ENCODE results near the gene PI16. TPM values are rescaled to one million over a fixed set of nuclear protein-coding genes. Genes with fewer than 3 reads are reported as not detected.

Gene PI16
- total RNA-seq, 1 experiment from 2014 or later = 0.83 TPM

DNA sequence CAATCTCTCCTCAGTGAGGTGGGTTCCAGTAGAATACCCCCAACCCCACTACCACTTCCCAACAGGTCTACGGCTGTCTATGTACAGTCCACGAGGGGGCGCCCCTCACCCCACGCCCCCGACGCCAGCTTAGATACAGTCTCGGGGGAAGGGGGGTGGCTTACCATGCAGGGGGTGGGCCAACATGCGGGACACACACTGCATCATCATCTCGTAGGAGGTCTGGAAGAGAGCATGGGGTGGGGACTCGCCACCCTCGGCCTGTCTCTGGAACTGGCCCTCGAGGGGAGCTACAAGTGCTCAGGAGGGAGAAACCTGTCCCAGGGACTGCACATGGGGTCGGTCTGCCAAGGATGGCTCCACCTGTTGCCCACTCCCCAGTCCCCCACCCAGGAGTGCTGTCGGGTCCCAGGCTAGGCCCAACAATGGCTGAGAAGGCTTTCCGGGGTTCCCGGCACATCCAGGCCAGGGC is 23.0 kb downstream of the PI16 start:
- CTCF ChIA-PET = interaction anchor here (0.6 kb wide), 1 partner anchor 103 kb away, joined by 3 read pairs; the partner anchor contains the start of gene PPIL1
- no peak overlapping the region for H3K4me3 ChIP-seq
- no peaks in the 10 kb centered on the region for H3K9me3 ChIP-seq (ENCODE audit: insufficient read depth, low read depth)
- DNase-seq = no peak
- intact Hi-C loops (cut with micrococcal nuclease; ENCODE audit: unreplicated experiment) = no loop called here
- H3K9me2 ChIP-seq (ENCODE audit: insufficient read depth) = no peaks in the 10 kb centered on the region
- H3K27me3 ChIP-seq (ENCODE audit: insufficient read depth, low read depth) = no peaks in the 10 kb centered on the region
- 0 out of 2 replicates have a peak, but pooled peaks cover 5% of the 10 kb centered on the region for H3F3A ChIP-seq (ENCODE audit: insufficient read depth, low read depth)
- H3K4me2 ChIP-seq = no peak overlapping the region
- 0 out of 2 replicates have a peak, but pooled peaks cover 4% of the 10 kb centered on the region for H3K4me1 ChIP-seq (replicated peaks; ENCODE audit: insufficient read depth)
- no peak for TF ChIP-seq EZH2 (IDR thresholded peaks at IDR 0.05; ENCODE audit: low read depth)
- TF ChIP-seq, protein P1, sequence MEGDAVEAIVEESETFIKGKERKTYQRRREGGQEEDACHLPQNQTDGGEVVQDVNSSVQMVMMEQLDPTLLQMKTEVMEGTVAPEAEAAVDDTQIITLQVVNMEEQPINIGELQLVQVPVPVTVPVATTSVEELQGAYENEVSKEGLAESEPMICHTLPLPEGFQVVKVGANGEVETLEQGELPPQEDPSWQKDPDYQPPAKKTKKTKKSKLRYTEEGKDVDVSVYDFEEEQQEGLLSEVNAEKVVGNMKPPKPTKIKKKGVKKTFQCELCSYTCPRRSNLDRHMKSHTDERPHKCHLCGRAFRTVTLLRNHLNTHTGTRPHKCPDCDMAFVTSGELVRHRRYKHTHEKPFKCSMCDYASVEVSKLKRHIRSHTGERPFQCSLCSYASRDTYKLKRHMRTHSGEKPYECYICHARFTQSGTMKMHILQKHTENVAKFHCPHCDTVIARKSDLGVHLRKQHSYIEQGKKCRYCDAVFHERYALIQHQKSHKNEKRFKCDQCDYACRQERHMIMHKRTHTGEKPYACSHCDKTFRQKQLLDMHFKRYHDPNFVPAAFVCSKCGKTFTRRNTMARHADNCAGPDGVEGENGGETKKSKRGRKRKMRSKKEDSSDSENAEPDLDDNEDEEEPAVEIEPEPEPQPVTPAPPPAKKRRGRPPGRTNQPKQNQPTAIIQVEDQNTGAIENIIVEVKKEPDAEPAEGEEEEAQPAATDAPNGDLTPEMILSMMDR (conservative IDR thresholded peaks at IDR 0.05) = no peak
- H4K20me1 ChIP-seq (ENCODE audit: insufficient read depth) = peaks cover 46% of the 10 kb centered on the region
- POLR2A ChIA-PET (ENCODE audit: unreplicated experiment) = no interaction called here
- peaks cover 47% of the 10 kb centered on the region for H3K36me3 ChIP-seq (ENCODE audit: low read depth)
- no TSS peak for BruUV-seq (replicated peaks)
- H3K27ac ChIP-seq = no peak overlapping the region
- H2AFZ ChIP-seq = no peak overlapping the region
- H3K79me2 ChIP-seq (ENCODE audit: low read depth) = peaks cover 43% of the 10 kb centered on the region

DNA sequence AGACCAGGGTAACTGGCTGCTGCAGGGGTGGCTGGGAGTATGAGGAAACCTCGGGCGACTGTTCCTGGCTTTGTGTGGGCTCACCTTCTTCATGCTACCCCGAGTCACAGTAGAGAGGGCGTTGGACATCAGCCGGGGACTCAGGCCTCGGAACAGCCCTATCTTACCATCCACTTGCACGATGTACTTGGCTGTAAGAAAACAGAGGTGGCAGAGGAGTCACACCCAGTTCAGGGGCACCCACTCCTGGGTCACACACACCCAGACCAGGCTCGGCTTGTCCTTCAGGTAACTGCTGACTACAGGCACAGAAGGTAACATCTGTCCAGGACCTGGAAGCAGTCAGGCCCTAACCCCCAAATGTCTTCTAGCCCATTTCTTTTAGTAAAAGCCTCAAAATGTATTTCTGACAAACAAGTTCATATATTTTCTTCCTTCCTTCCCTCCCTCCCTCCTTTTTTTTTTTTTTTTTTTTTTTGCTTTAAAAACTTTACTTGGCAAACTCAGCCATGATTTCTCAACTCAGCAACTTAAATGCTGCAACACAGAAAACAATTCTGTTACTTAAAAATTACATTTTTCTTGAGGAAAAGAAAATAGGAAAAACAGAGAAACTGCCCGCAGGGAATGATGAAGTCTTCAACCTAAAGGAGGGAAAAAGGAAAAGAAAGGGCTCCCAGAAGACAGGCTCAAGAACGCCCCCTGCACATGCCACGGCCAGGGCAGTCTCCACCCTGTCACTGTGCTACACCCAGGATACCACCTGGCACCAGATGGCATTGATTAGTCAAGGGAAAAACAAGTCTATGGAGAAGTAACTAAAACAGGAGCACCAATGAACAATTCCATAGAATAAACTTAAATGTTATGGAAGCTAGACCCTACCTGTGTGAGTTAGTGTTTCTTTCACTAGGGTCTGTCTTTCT is 24.1 kb downstream of the PI16 start:
- no peak overlapping the region for H3K4me2 ChIP-seq
- no peak overlapping the region for H2AFZ ChIP-seq
- DNase-seq = no peak
- ChIA-PET CTCF (no interaction called here), POLR2A (ENCODE audit: unreplicated experiment) (no interaction called here)
- BruUV-seq (replicated peaks) = no TSS peak
- no peaks in the 10 kb centered on the region for H3K27me3 ChIP-seq (ENCODE audit: insufficient read depth, low read depth)
- intact Hi-C loops (cut with micrococcal nuclease; ENCODE audit: unreplicated experiment) = no loop called here
- H3K27ac ChIP-seq = no peak overlapping the region
- peaks cover 10% of the 10 kb centered on the region for H3K4me1 ChIP-seq (replicated peaks; ENCODE audit: insufficient read depth)
- H3K4me3 ChIP-seq = no peak overlapping the region
- no peak for TF ChIP-seq EZH2 (IDR thresholded peaks at IDR 0.05; ENCODE audit: low read depth)
- TF ChIP-seq, protein P1 (conservative IDR thresholded peaks at IDR 0.05) = no peak
- peaks cover 8% of the 10 kb centered on the region; the same call in 1 of the 2 replicates for H3F3A ChIP-seq (ENCODE audit: insufficient read depth, low read depth)
- peaks cover 55% of the 10 kb centered on the region for H3K79me2 ChIP-seq (ENCODE audit: low read depth)
- peaks cover 54% of the 10 kb centered on the region for H3K36me3 ChIP-seq (ENCODE audit: low read depth)
- no peaks in the 10 kb centered on the region for H3K9me3 ChIP-seq (ENCODE audit: insufficient read depth, low read depth)
- no peaks in the 10 kb centered on the region for H3K9me2 ChIP-seq (ENCODE audit: insufficient read depth)
- H4K20me1 ChIP-seq (ENCODE audit: insufficient read depth) = peaks cover 58% of the 10 kb centered on the region

DNA sequence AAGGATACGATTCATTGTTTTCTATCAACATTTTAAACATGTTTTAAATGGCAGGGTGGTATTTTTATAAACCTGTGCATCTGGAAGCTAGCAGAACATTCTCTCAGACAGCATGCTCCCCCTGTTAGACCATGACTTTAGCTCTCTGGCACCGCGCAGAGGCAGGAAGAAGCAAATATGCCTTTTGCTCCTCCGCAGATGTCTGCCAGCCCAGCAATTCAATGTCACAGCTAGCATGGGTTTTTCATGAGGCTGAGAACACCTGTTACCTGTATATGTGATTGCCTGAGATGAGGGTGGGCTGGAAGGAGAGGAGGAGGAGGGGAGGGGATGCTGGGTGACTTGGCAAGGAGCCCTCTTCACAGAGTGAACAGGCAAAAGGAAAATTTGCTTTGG is 24.8 kb downstream of the PI16 start:
- intact Hi-C loops (cut with micrococcal nuclease; ENCODE audit: unreplicated experiment) = no loop called here
- CTCF ChIA-PET = interaction anchor here (0.6 kb wide), 1 partner anchor 65 kb away, joined by 6 read pairs; no protein-coding TSS in a partner anchor
- POLR2A ChIA-PET (ENCODE audit: unreplicated experiment) = no interaction called here
- Histone ChIP-seq H3K79me2 (ENCODE audit: low read depth) (peaks cover 61% of the 10 kb centered on the region), H3K4me1 (replicated peaks; ENCODE audit: insufficient read depth) (peaks cover 17% of the 10 kb centered on the region), H3F3A (ENCODE audit: insufficient read depth, low read depth) (peaks cover 14% of the 10 kb centered on the region; the same call in 1 of the 2 replicates), H3K9me2 (ENCODE audit: insufficient read depth) (no peaks in the 10 kb centered on the region), H2AFZ (no peak overlapping the region), H3K4me3 (no peak overlapping the region), H3K27me3 (ENCODE audit: insufficient read depth, low read depth) (no peaks in the 10 kb centered on the region), H3K9me3 (ENCODE audit: insufficient read depth, low read depth) (no peaks in the 10 kb centered on the region), H4K20me1 (ENCODE audit: insufficient read depth) (peaks cover 65% of the 10 kb centered on the region), H3K36me3 (ENCODE audit: low read depth) (peaks cover 49% of the 10 kb centered on the region), H3K27ac (no peak overlapping the region), H3K4me2 (no peak overlapping the region)
- BruUV-seq (replicated peaks) = no TSS peak
- no peak for DNase-seq
- no peak for TF ChIP-seq EZH2 (IDR thresholded peaks at IDR 0.05; ENCODE audit: low read depth)
- TF ChIP-seq, protein P1 (conservative IDR thresholded peaks at IDR 0.05) = no peak
